Measurements from ENCODE around the gene ATRIP. TPM values are rescaled to one million over a fixed set of nuclear protein-coding genes. Genes with fewer than 3 reads are reported as not detected.

Gene ATRIP
- total and polyA plus RNA-seq, 2 of the 4 experiments (the other 2 are of a cell fraction), result 6.8 to 10.8 TPM

GRCh38 chr3:48492461-48493202, 46.1 kb downstream of the ATRIP start:
- dilution Hi-C loops (cut with HindIII; ENCODE audit: low sequenced_read_pairs, unreplicated experiment) (no loop called here), in situ Hi-C loops (cut with MboI; ENCODE audit: low sequenced_read_pairs) (no loop called here), intact Hi-C loops (cut with micrococcal nuclease) (no loop called here)
- Histone ChIP-seq H2AK9ac (replicated peaks; ENCODE audit: low read depth, low read length, poor library complexity) (no peak overlapping the region), H3K36me3 (ENCODE audit: control insufficient read depth, insufficient read depth, low read length) (peaks cover 6% of the 10 kb centered on the region; the same call in 1 of the 2 replicates), H3K4me2 (ENCODE audit: low read depth, low read length) (no peak overlapping the region), H2BK20ac (ENCODE audit: low read depth, low read length) (no peak overlapping the region), H3K18ac (ENCODE audit: low read depth, low read length) (no peak overlapping the region), H2BK15ac (ENCODE audit: low read depth, low read length) (no peak overlapping the region), H4K20me1 (ENCODE audit: insufficient read depth, low read length) (no peaks in the 10 kb centered on the region), H3K79me1 (ENCODE audit: low read depth in 1 of 2, low read length in 2 of 2) (no peaks in the 10 kb centered on the region; a peak in 1 of 4 replicates), H3K9me1 (ENCODE audit: insufficient read depth, low read length) (no peaks in the 10 kb centered on the region), H2AK5ac (ENCODE audit: low read depth, low read length) (no peak overlapping the region), H4K91ac (ENCODE audit: insufficient read depth, low read depth, low read length) (no peak overlapping the region), H4K8ac (ENCODE audit: low read depth in 2 of 2, low read length in 2 of 2) (no peak overlapping the region), H2BK120ac (ENCODE audit: low read depth, low read length) (no peak overlapping the region), H3K14ac (replicated peaks; ENCODE audit: low read depth, low read length) (no peak overlapping the region), H3K9ac (ENCODE audit: low read depth, low read length) (no peak overlapping the region), H3K9me3 (ENCODE audit: control insufficient read depth, insufficient read depth, low read length) (no peaks in the 10 kb centered on the region), H3K23ac (ENCODE audit: low read depth, low read length) (no peak overlapping the region), H2AFZ (replicated peaks; ENCODE audit: low read length, poor library complexity) (no peak overlapping the region), H3K56ac (ENCODE audit: extremely low read depth, insufficient read depth, low read length) (no peak overlapping the region), H3K27me3 (ENCODE audit: control insufficient read depth, insufficient read depth, low read length) (no peaks in the 10 kb centered on the region), H2BK5ac (ENCODE audit: low read depth, low read length, poor library complexity, severe bottlenecking) (no peak overlapping the region), H4K5ac (ENCODE audit: low read depth, low read length) (no peak overlapping the region), H3K4ac (ENCODE audit: low read depth, low read length) (no peak overlapping the region), H3K27ac (ENCODE audit: insufficient read depth, low read length) (no peak overlapping the region), H3K4me3 (ENCODE audit: insufficient read depth, low read depth, low read length) (no peak overlapping the region), H3K4me1 (ENCODE audit: control insufficient read depth, insufficient read depth, low read length) (no peaks in the 10 kb centered on the region)
- ChIA-PET CTCF (no interaction called here), POLR2A (ENCODE audit: unreplicated experiment) (no interaction called here)
- ATAC-seq (ENCODE audit: low read depth) (no peak), DNase-seq (no peak)
- BruUV-seq (replicated peaks), result no TSS peak
- TF ChIP-seq CHD1 (IDR thresholded peaks at IDR 0.05; ENCODE audit: low read depth, low read length), result no peak
- no CpG with 5 or more reads among the region's 7 CpGs for WGBS, 2 experiments (ENCODE audit: extremely low coverage in 2 of 2, insufficient read length in 1 of 2)

Measured in IMR-90 (cell line).